Right ventricle myocardium superior (tissue), 1 donor: ENCODE measurements around the gene CIB4. TPM values are rescaled to one million over a fixed set of nuclear protein-coding genes. Genes with fewer than 3 reads are reported as not detected.

Experiments used
- ATAC-seq: fragments of 200-7000 bp; cut with Tn5 transposase; one replicate; pipeline ENCODE4 v1.9.1; 2020; ENCODE audit warnings: mild to moderate bottlenecking; ENCODE audit not compliant: poor library complexity
- DNase-seq: peaks from one replicate; pipeline ENCODE4 v3.0.0-alpha.2; 2020
- intact Hi-C: fragments of 100-400 bp; cut with DNase I; formaldehyde crosslinking; loops from one replicate; pipeline ENCODE4 v1.11.2; 2022
- total RNA-seq: library from RNA; stranded (reverse); fragmentation: NEBNext Ultra II Directional; extraction: Animal tissue kit (Norgen Biotek cat#: 25700); gene quantifications from one replicate; pipeline ENCODE4 v1.2.1, GENCODE V29; 2021
- donor health status: DM: no; HTN: yes; CAD: no; lungs with severe emphysema.

Gene CIB4
- total RNA-seq, 1 donor from 2014 or later = not detected

DNA sequence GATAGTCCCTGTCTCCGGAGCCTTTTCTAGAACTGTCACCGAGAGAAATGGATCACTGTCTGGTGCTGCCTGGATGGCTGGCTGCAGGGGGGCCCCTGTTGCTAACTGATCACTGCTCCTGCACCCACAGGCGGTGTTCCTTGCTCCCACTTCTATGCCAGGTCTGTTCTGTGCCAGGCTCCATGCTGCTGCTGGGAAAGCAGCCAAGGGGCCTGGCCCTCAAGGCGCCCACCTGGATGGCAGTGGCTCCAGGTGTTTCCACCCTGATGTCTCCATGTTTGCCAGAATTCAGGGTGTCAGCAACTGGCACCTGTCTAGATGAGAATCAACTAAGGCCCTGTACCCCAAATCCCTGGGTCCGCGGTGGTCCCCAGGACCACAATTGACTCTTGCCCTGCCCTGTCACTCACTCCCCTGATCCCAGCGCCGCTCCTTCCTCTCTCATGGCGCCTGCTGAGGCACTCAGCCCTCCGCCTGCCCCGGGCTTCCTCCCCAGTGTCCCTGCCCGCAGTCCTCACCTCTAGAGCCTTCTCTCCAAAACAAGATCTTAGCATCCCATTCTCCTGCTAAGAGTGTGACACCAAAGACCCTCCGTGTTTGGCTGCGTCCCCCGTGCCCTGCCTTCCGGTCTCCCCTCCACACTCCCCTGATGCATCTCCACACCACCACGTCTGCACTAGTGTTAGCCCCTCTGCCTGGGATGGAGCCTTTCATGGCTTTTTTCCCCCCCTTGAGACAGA, 90.7 kb downstream of the CIB4 start:
- DNase-seq = no peak
- intact Hi-C loops = no loop called here
- no peak for ATAC-seq

- ATAC-seq (no peak), DNase-seq (no peak)
- intact Hi-C loops = no loop called here
These were observed 98.3 kb downstream of the CIB4 start for GRCh38 chr2:26542676-26543505.

DNA sequence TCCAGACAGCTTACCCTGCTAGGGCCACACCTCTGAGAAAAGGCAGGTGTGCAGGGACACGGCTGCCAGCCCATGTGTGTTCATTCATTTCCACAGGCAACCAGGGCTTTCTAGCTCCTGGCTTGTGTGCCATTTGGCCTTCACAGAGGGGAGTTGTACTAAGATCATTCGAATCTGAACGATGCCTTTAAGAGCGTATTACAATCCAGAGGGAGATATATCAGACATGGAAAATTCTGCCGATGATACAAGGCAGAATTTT, 99.0 kb downstream of the CIB4 start:
- DNase-seq = no peak
- intact Hi-C loops = no loop called here
- no peak for ATAC-seq

DNA sequence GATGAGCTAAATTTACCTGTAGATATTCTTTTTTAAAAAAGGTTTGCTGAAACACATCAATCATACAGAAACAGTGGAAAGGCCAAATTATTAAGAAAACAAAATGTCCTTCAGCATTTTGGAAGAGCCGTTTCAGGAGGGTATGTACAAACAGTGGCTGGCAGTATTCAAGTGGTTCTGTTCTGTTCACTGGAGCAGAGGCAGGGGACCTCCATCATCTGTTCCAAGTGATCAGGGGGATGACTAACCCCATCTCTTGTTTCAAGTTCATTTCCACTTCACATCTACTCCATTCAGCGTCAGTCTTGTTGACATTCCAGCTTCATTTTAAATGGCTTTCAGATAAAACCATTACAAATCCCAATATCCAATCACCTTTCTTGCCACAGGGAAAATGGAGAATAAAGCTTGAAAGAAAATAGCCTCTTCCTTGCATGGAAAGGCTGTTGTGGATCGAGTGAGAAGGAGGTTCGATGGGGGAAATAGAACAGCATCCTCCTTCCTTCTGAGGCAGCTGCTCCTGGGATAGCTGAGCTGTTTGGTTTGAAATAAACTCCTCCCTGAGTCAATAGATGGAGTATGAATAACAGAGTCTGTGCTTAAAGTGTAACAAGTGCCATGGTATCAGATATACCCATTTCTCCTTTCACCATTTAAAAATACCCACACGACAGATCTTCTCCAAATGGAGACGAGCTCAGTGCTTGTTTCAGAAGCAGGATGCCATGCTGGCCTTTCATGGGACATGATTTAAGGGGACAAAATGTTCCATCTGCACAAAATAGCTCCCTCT, 99.6 kb downstream of the CIB4 start:
- ATAC-seq (no peak), DNase-seq (no peak)
- intact Hi-C loops = no loop called here

DNA sequence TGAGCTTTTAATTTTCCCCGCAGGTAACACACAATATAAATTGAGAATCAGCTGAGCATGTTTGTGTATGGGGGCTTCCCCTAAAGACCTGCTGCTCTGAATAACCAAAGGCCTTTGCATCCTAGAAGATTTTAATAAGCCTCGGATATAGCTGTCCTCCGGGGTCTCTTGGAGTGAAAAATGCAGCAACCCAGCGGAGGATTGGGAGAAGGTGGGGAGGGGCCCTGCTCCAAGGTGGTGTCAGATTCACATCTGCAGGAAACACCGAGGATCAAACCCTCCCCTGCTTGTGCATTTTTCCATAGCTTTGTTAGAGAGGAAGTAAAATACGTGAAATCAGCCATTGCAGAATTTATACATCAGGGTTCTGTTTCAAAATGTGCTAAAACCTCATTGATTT, 100.2 kb downstream of the CIB4 start:
- ATAC-seq = no peak
- intact Hi-C loops = no loop called here
- DNase-seq = no peak

- intact Hi-C loops = no loop called here
- DNase-seq (no peak), ATAC-seq (no peak)
These were observed 100.9 kb downstream of the CIB4 start for GRCh38 chr2:26540306-26540705.

- DNase-seq (no peak), ATAC-seq (no peak)
- intact Hi-C loops = no loop called here
These were observed 103.2 kb downstream of the CIB4 start for GRCh38 chr2:26537826-26538475.

DNA sequence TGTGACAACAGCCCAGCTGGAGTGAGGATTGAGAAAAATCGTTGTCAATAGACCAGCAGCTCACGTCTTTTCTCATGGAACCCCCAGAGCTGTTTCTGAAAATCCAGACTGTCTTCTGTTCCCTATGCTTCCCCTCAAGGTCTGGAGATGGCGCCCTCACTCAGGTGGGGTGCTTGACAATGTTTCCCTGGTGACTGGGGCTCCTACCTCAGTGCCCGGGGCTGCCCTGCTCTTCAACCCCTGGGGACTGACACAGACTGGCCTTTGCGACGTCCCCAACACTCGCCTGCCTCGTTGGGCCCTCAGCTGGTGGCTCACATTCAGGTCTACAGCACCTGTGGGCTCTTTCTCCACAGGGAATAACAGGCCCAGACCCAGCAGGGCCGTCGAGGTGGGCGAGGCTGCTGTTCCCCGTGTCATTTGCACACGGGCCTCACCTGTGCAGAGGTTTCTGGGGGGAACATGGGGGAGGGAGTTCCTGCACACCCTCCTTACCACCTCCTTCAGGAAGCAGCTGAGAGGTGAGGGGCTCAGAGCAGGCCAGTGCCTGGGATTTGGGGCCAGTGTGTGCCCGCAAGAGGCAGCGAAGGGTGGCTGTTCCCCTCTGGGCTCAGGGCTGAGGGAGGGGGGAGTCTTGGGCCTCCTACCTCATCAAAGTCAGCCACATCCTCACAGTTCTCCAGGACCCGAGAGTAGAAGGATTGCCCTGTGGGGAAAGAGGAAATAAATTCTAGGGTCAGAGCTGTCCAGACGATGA, 103.9 kb downstream of the CIB4 start:
- intact Hi-C loops = no loop called here
- DNase-seq (no peak), ATAC-seq (no peak)

- DNase-seq = no peak
- intact Hi-C loops = no loop called here
- no peak for ATAC-seq
These were observed 104.6 kb downstream of the CIB4 start for GRCh38 chr2:26536371-26537068.

DNA sequence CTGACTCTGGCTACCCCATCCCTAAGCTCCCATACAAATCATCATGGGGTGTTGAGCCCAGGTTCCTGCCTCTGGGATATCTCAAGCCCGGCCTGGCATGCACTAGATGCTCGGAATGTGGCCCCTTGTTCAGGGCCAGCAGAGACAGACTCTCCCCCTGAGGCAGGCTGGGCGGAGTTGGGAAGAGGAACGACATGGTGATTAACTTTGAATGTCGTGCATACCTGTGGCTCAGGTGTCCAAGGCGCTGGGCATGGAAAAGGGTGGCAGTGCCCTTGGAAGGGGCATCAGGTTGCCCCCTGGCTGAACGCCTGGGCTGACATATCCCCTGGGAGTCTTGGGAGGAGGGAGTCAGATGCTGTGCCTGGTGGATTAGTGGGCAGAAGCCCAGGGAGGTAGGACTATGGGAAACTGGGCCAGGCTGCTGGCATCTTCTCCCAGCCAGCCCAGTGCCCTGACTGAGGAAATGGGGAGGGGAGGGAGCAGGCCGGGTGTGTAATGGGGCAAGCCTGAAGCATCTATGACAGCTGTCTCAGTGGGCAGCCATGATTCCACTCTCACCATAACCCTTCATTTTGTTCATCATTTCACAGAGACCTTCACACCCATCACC, 105.4 kb downstream of the CIB4 start:
- no peak for DNase-seq
- no peak for ATAC-seq
- intact Hi-C loops = no loop called here

GRCh38 chr2:26534865-26535662, 106.1 kb downstream of the CIB4 start:
- intact Hi-C loops = no loop called here
- no peak for ATAC-seq

DNA sequence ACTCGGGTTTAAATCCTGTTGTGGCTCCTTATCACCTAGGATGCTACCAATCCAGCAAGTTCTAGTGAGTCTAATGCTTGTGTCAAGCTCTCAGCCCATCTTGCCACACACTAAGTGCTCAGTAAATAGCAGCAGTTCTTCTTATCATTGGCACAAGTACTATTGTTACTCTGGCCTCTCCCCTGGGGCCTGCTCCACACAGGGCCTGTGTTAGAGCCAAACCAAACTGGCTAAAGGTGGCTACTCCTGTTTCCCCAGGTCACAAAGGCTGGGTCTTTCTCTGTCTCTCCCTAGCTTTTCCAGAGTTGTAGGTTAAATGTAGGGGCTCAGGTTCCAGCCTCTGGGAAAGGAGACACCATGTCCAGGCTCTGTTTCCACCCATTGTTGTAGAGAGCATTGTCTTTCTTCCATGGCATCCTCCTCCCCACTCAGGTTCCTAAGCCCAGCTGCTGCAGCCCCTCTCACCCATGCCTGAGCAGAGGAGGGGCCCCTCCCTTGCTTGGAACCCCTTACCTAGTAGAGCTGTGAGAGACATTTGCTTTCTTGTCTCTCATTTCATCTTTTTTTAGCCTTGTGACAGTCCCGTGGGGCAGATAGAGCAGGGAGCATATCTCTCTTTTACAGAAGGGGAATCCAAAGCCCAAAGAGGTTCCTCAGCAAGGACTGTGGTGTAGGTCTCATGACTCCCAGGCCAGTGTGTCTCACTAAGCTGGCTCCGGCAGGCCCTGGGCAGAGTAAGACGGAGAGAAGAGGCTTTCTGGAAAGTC, 106.9 kb downstream of the CIB4 start:
- DNase-seq = no peak
- ATAC-seq = no peak
- intact Hi-C loops = no loop called here

More at GRCh38 chr2:26534865-26535662, 106.1 kb downstream of the CIB4 start:
- no peak for DNase-seq

- ATAC-seq (no peak), DNase-seq (no peak)
- intact Hi-C loops = no loop called here
These were observed 107.5 kb downstream of the CIB4 start for GRCh38 chr2:26533661-26534060.

- ATAC-seq (no peak), DNase-seq (no peak)
- intact Hi-C loops = no loop called here
These were observed 108.6 kb downstream of the CIB4 start for GRCh38 chr2:26532301-26533250.
